ENCODE data around the gene GRPEL2. TPM values are rescaled to one million over a fixed set of nuclear protein-coding genes. Genes with fewer than 3 reads are reported as not detected.
A peak's percentile ranks its signal among the peaks of the same experiment; 100 is the strongest.
"Not testable (repeated sequence)": the region's sequence is repeated elsewhere in the genome, so short reads cannot be mapped to it uniquely, and the experiment has no call there.

Gene GRPEL2
- total RNA-seq, 1 donor from 2014 or later: 15.1 TPM

DNA sequence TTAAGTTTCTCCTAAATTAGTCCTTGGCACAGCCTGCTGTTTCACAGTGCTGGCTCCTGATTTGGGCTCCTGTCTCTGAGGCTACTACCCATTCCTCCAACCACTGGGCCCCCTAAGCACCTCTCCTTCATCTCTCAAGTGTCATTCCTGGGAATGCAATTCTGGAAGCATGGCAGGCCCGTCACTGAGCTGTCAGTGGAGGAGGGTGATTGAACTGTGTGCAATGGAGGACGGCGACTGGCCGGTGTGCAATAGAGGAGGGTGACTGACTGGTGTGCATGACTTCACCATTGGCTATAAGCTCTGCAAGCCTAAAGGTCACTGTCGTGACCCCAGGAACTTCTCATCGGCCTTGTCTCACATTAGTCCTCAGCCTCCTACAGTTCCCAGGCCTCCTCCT lies 46.2 kb downstream of the GRPEL2 start:
- no peak for DNase-seq
- TF ChIP-seq, protein P1, sequence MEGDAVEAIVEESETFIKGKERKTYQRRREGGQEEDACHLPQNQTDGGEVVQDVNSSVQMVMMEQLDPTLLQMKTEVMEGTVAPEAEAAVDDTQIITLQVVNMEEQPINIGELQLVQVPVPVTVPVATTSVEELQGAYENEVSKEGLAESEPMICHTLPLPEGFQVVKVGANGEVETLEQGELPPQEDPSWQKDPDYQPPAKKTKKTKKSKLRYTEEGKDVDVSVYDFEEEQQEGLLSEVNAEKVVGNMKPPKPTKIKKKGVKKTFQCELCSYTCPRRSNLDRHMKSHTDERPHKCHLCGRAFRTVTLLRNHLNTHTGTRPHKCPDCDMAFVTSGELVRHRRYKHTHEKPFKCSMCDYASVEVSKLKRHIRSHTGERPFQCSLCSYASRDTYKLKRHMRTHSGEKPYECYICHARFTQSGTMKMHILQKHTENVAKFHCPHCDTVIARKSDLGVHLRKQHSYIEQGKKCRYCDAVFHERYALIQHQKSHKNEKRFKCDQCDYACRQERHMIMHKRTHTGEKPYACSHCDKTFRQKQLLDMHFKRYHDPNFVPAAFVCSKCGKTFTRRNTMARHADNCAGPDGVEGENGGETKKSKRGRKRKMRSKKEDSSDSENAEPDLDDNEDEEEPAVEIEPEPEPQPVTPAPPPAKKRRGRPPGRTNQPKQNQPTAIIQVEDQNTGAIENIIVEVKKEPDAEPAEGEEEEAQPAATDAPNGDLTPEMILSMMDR (IDR thresholded peaks at IDR 0.05): no peak

DNA sequence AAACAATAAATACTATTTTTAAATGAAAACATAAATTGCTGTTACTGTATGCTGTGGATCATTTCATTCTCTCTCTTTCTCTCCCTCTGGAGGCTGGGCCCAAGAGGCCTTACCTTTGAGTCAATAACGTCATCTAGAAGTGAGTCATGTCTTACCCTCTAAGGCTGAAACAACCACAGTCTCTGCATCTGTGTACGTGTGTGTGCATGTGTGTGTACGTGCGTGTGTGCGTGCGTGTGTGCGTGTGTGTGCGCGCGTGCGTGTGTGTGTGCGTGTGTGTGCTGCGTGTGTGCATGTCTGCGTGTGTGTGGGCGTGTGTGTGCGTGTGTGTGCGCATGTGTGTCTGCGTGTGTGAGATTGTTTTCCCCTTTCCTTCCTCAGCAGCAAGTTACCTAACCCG lies 47.4 kb downstream of the GRPEL2 start:
- no peak for DNase-seq
- peak in 1 of 2 donors; percentile 11 for ATAC-seq
- intact Hi-C loops (cut with DNase I): no loop called here

More for the DNA sequence above, 46.2 kb downstream of the GRPEL2 start:
- intact Hi-C loops (cut with DNase I): no loop called here
- no peaks in the 10 kb centered on the region for H3K27me3 ChIP-seq (ENCODE audit: low read depth)
- no peaks in the 10 kb centered on the region for H3K36me3 ChIP-seq
- no peak overlapping the region for H3K4me3 ChIP-seq
- no peak overlapping the region for H3K27ac ChIP-seq
- H3K4me1 ChIP-seq: peaks cover 17% of the 10 kb centered on the region
- no peaks in the 10 kb centered on the region for H3K9me3 ChIP-seq
- ATAC-seq: no peak

DNA sequence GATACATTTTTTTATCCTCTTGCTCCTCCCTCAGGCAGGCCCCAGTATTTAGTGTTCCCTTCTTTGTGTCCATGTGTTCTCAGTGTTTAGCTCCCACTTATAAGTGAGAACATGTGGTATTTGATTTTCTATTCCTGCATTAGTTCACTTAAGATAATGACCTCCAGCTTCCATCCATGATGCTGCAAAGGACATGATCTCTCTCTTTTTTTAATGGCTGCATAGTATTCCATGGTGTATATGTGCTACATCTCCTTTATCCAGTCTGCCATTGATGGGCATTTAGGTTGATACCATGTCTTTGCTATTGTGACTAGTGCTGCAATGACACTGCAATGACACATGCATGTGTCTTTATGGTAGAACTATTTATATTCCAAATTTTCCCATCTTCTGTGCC lies 49.7 kb downstream of the GRPEL2 start:
- H3K36me3 ChIP-seq; H3K4me3 ChIP-seq; H3K27ac ChIP-seq; ATAC-seq; intact Hi-C loops (cut with DNase I); H3K9me3 ChIP-seq; H3K4me1 ChIP-seq; H3K27me3 ChIP-seq (ENCODE audit: low read depth); DNase-seq: not testable (repeated sequence)

More for the DNA sequence above, 47.4 kb downstream of the GRPEL2 start:
- no peak overlapping the region for H3K4me3 ChIP-seq
- no peak overlapping the region for H3K27ac ChIP-seq
- no peaks in the 10 kb centered on the region for H3K36me3 ChIP-seq
- H3K4me1 ChIP-seq: peaks cover 5% of the 10 kb centered on the region
- H3K9me3 ChIP-seq: no peaks in the 10 kb centered on the region
- no peaks in the 10 kb centered on the region for H3K27me3 ChIP-seq (ENCODE audit: low read depth)
- TF ChIP-seq, protein P1 (IDR thresholded peaks at IDR 0.05): no peak

DNA sequence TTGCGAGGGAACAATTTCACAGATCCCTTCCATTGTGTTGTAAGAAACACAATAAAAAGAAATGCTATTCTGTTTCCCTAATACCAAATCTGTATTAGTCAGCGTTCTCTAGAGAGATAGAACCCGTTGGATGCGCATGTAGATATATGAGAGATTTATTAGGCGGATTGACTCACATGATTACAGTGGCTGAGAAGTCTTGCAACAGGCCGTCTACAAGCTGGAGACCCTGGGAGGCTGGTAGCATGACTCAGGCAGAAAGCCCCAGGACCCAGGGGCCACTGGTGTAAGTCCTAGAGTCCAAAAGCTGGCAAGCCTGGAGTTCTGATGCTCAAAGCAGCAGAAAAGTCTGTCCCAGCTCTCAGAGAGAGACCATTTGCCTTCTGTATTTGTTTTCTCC lies 52.2 kb downstream of the GRPEL2 start:
- intact Hi-C loops (cut with DNase I): no loop called here
- H3K4me1 ChIP-seq: no peaks in the 10 kb centered on the region
- no peak overlapping the region for H3K4me3 ChIP-seq
- ATAC-seq: no peak
- H3K27me3 ChIP-seq (ENCODE audit: low read depth): no peaks in the 10 kb centered on the region
- DNase-seq: no peak
- no peaks in the 10 kb centered on the region for H3K9me3 ChIP-seq
- TF ChIP-seq, protein P1 (IDR thresholded peaks at IDR 0.05): no peak
- H3K27ac ChIP-seq: no peak overlapping the region
- no peaks in the 10 kb centered on the region for H3K36me3 ChIP-seq

DNA sequence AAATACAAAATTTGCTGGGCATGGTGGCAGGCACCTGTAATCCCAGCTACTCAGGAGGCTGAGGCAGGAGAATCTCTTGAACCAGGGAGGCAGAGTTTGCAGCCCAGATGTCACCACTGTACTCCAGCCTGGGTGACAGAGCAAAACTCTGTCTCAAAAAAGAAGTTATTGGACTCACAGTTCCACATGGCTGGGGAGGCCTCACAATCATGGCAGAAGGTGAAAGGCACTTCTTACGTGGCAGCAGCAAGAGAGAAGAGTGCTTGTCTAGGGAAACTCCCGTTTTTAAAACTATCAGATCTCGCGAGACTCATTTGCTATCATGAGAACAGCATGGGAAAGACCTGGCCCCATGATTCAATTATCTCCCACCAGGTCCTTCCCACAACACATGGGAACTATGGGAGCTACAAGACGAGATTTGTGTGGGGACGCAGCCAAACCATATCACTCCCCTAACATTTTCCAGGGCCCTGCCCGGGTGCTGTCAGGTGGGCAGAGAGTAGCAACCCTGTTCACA lies 53.5 kb downstream of the GRPEL2 start:
- H3K4me3 ChIP-seq; intact Hi-C loops (cut with DNase I); H3K4me1 ChIP-seq; H3K27ac ChIP-seq; ATAC-seq; H3K36me3 ChIP-seq; DNase-seq; H3K27me3 ChIP-seq (ENCODE audit: low read depth); H3K9me3 ChIP-seq: not testable (repeated sequence)

DNA sequence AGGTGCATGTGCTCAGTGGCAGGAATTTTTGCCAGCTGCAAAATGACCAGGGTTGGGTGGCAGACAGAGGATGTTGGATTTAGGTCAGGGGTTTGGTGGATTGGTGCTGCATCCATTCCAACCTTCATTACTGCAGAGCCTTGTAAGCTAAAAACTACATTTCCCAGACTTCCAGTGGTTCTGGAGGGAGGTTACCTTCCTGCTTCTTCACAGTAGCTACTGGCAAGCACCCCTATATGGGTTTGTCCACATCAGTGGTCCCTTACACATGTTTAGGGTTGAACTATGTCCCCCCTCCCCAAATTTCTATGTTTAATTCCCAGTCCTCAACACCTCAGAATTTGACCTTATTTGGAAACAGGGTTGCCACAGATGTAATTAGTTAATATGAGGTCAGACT lies 54.5 kb downstream of the GRPEL2 start:
- no peak overlapping the region for H3K4me3 ChIP-seq
- intact Hi-C loops (cut with DNase I): no loop called here
- ATAC-seq (no peak), DNase-seq (no peak)
- no peaks in the 10 kb centered on the region for H3K36me3 ChIP-seq
- no peaks in the 10 kb centered on the region for H3K9me3 ChIP-seq
- H3K27me3 ChIP-seq (ENCODE audit: low read depth): no peaks in the 10 kb centered on the region
- no peaks in the 10 kb centered on the region for H3K4me1 ChIP-seq
- TF ChIP-seq, protein P1 (IDR thresholded peaks at IDR 0.05): no peak
- H3K27ac ChIP-seq: no peak overlapping the region

DNA sequence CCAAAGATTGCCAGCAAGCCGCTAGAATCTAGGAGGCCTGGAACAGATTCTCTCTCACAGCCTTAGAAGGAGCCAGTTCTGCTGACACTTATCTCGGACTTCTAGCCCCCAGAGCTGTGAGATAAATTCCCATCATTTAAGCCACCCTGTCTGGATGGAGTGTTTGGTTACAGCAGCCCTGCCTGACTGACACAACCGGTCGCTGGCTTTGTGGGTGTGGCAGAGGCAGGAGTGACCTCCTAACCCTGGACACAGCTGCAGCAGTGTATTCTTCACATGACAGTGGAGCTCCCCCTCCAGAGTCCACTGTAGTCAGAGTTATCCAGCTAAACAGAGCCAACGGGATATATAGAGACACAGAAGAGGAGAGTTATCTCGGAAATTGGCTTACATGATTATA lies 55.0 kb downstream of the GRPEL2 start:
- Histone ChIP-seq H3K27ac (no peak overlapping the region), H3K36me3 (no peaks in the 10 kb centered on the region), H3K4me1 (peaks cover under 1% of the 10 kb centered on the region), H3K9me3 (no peaks in the 10 kb centered on the region), H3K4me3 (no peak overlapping the region), H3K27me3 (ENCODE audit: low read depth) (no peaks in the 10 kb centered on the region)
- DNase-seq (no peak), ATAC-seq (peak in 1 of 2 donors; percentile 46)
- TF ChIP-seq, protein P1 (IDR thresholded peaks at IDR 0.05): no peak
- intact Hi-C loops (cut with DNase I): no loop called here
